Astrocyte (in vitro differentiated cells and primary cell): ENCODE data around the gene TMTC2. TPM values are rescaled to one million over a fixed set of nuclear protein-coding genes. Genes with fewer than 3 reads are reported as not detected.

Source experiments
- DNase-seq: peaks from one replicate; pipeline ENCODE4 v3.0.0-alpha.2; 2010; ENCODE audit warnings: low read depth
- FAIRE-seq: peaks from 2 replicates; lab custom pipeline; 2011; peaks lifted over from hg19 to GRCh38; lab: Jason Lieb, UNC
- H2AFZ ChIP-seq: 2 replicates; pipeline ENCODE4 v1.6.0; 2012; ENCODE audit warnings: low read depth, low read length, inconsistent platforms
- H3K27ac ChIP-seq: 2 replicates; pipeline ENCODE4 v1.5.1; 2011; ENCODE audit warnings: low read depth, low read length, inconsistent platforms
- H3K27me3 ChIP-seq: 2 replicates; pipeline ENCODE4 v1.6.0; 2011; ENCODE audit warnings: low read length, inconsistent platforms; ENCODE audit not compliant: insufficient read depth
- H3K36me3 ChIP-seq: 2 replicates; pipeline ENCODE4 v1.5.1; 2011; ENCODE audit warnings: low read length, inconsistent platforms; ENCODE audit not compliant: insufficient read depth
- H3K4me1 ChIP-seq: 2 replicates; pipeline ENCODE4 v1.5.1; 2011; ENCODE audit warnings: low read length, inconsistent platforms; ENCODE audit not compliant: insufficient read depth
- H3K4me2 ChIP-seq: 2 replicates; pipeline ENCODE4 v1.6.0; 2012; ENCODE audit warnings: low read length, inconsistent platforms
- H3K4me3 ChIP-seq: 2 replicates; pipeline ENCODE4 v1.5.1; 2011; ENCODE audit warnings: low read depth, mild to moderate bottlenecking, low read length, inconsistent platforms; ENCODE audit not compliant: insufficient read depth
- H3K79me2 ChIP-seq: 2 replicates; pipeline ENCODE4 v1.6.0; 2012; ENCODE audit warnings: mild to moderate bottlenecking, low read length, inconsistent platforms; ENCODE audit not compliant: insufficient read depth
- H3K9ac ChIP-seq: 2 replicates; pipeline ENCODE4 v1.6.0; 2012; ENCODE audit warnings: mild to moderate bottlenecking, low read length, inconsistent platforms
- H3K9me3 ChIP-seq: 2 replicates; pipeline ENCODE4 v1.5.1; 2012; ENCODE audit warnings: low read depth, mild to moderate bottlenecking, low read length, inconsistent platforms; ENCODE audit not compliant: insufficient read depth
- H4K20me1 ChIP-seq: 2 replicates; pipeline ENCODE4 v1.6.0; 2012; ENCODE audit warnings: low read length, inconsistent platforms; ENCODE audit not compliant: insufficient read depth
- H3K27ac Mint-ChIP-seq: one replicate; pipeline ENCODE4 v1.8.0; 2021; ENCODE audit warnings: mild to moderate bottlenecking, mixed read lengths; ENCODE audit not compliant: unreplicated experiment
- H3K27me3 Mint-ChIP-seq: one replicate; pipeline ENCODE4 v1.8.0; 2021; ENCODE audit warnings: low read depth, mixed read lengths; ENCODE audit not compliant: unreplicated experiment
- H3K36me3 Mint-ChIP-seq: one replicate; pipeline ENCODE4 v1.8.0; 2021; ENCODE audit warnings: low read depth, mixed read lengths; ENCODE audit not compliant: unreplicated experiment
- H3K4me1 Mint-ChIP-seq: one replicate; pipeline ENCODE4 v1.8.0; 2021; ENCODE audit warnings: low read depth, mixed read lengths; ENCODE audit not compliant: unreplicated experiment
- H3K4me3 Mint-ChIP-seq: one replicate; pipeline ENCODE4 v1.8.0; 2021; ENCODE audit warnings: mild to moderate bottlenecking, moderate library complexity, mixed read lengths; ENCODE audit not compliant: unreplicated experiment
- H3K9me3 Mint-ChIP-seq: one replicate; pipeline ENCODE4 v1.8.0; 2021; ENCODE audit warnings: mild to moderate bottlenecking, mixed read lengths; ENCODE audit not compliant: unreplicated experiment
- CTCF ChIP-seq: IDR thresholded peaks from 2 replicates; pipeline ENCODE4 v1.5.1; 2011; ENCODE audit warnings: low read depth, mild to moderate bottlenecking, inconsistent platforms, low read length, moderate library complexity; ENCODE audit not compliant: insufficient read depth
- EZH2 ChIP-seq: IDR thresholded peaks from 2 replicates; pipeline ENCODE4 v1.6.1; 2012; ENCODE audit warnings: mild to moderate bottlenecking, low read length, inconsistent platforms; ENCODE audit not compliant: insufficient read depth
- total RNA-seq: library from RNA; stranded (reverse); gene quantifications from 2 replicates; pipeline ENCODE4 v1.2.1, GENCODE V29; 2021

Gene TMTC2
- total RNA-seq, 1 donor from 2014 or later: 2.2 TPM

GRCh38 chr12:82688596-82688995, 1.9 kb downstream of the TMTC2 start:
- H3K4me3 ChIP-seq: peak overlapping the region; percentile 88
- no peaks in the 10 kb centered on the region for H3K27me3 ChIP-seq
- H3K27ac Mint-ChIP-seq: no peak overlapping the region
- no peak overlapping the region for H3K27ac ChIP-seq
- no peaks in the 10 kb centered on the region for H3K79me2 ChIP-seq
- H3K4me3 Mint-ChIP-seq: no peak overlapping the region
- H2AFZ ChIP-seq: peak overlapping the region; percentile 98
- no peaks in the 10 kb centered on the region for H3K36me3 ChIP-seq
- H4K20me1 ChIP-seq: no peaks in the 10 kb centered on the region
- H3K4me1 ChIP-seq: no peaks in the 10 kb centered on the region
- no peaks in the 10 kb centered on the region for H3K4me1 Mint-ChIP-seq
- H3K9ac ChIP-seq: no peak overlapping the region
- no peak for DNase-seq
- peaks cover 13% of the 10 kb centered on the region for H3K27me3 Mint-ChIP-seq
- TF ChIP-seq CTCF (no peak), EZH2 (no peak)
- H3K9me3 Mint-ChIP-seq: no peaks in the 10 kb centered on the region
- no peak for FAIRE-seq
- H3K4me2 ChIP-seq: peak overlapping the region; percentile 99
- no peaks in the 10 kb centered on the region for H3K36me3 Mint-ChIP-seq
- H3K9me3 ChIP-seq: no peaks in the 10 kb centered on the region

- no peaks in the 10 kb centered on the region for H3K9me3 Mint-ChIP-seq
- H3K4me2 ChIP-seq: no peak overlapping the region
- DNase-seq: no peak
- H3K36me3 Mint-ChIP-seq: no peaks in the 10 kb centered on the region
- no peak overlapping the region for H3K4me3 ChIP-seq
- no peaks in the 10 kb centered on the region for H3K79me2 ChIP-seq
- H3K4me1 ChIP-seq: no peaks in the 10 kb centered on the region
- no peak overlapping the region for H3K27ac Mint-ChIP-seq
- TF ChIP-seq CTCF (no peak), EZH2 (no peak)
- no peaks in the 10 kb centered on the region for H3K9me3 ChIP-seq
- H3K27me3 Mint-ChIP-seq: peaks cover 11% of the 10 kb centered on the region
- no peak overlapping the region for H3K4me3 Mint-ChIP-seq
- H3K4me1 Mint-ChIP-seq: no peaks in the 10 kb centered on the region
- H4K20me1 ChIP-seq: no peaks in the 10 kb centered on the region
- H3K27me3 ChIP-seq: no peaks in the 10 kb centered on the region
- no peak overlapping the region for H2AFZ ChIP-seq
- FAIRE-seq: no peak
- no peak overlapping the region for H3K27ac ChIP-seq
- H3K36me3 ChIP-seq: no peaks in the 10 kb centered on the region
- H3K9ac ChIP-seq: no peak overlapping the region
Measured at GRCh38 chr12:82690006-82690405, 3.3 kb downstream of the TMTC2 start.

GRCh38 chr12:82691513-82691912, 4.8 kb downstream of the TMTC2 start:
- Histone ChIP-seq H3K9me3 (no peaks in the 10 kb centered on the region), H3K4me1 (no peaks in the 10 kb centered on the region), H3K27me3 (no peaks in the 10 kb centered on the region), H3K4me3 (no peak overlapping the region), H3K27ac (no peak overlapping the region), H3K79me2 (no peaks in the 10 kb centered on the region), H3K36me3 (no peaks in the 10 kb centered on the region), H3K4me2 (no peak overlapping the region), H4K20me1 (no peaks in the 10 kb centered on the region), H3K9ac (no peak overlapping the region), H2AFZ (no peak overlapping the region)
- no peak overlapping the region for H3K4me3 Mint-ChIP-seq
- no peak for TF ChIP-seq CTCF
- TF ChIP-seq EZH2: no peak
- H3K27me3 Mint-ChIP-seq: peaks cover 11% of the 10 kb centered on the region
- H3K27ac Mint-ChIP-seq: no peak overlapping the region
- no peaks in the 10 kb centered on the region for H3K9me3 Mint-ChIP-seq
- DNase-seq (no peak), FAIRE-seq (no peak)
- no peaks in the 10 kb centered on the region for H3K36me3 Mint-ChIP-seq
- no peaks in the 10 kb centered on the region for H3K4me1 Mint-ChIP-seq
